Measurements from ENCODE around the gene UTS2R.

- TF ChIP-seq CTCF (IDR thresholded peaks at IDR 0.05) (no peak), POLR2A (IDR thresholded peaks at IDR 0.05) (no peak)
Observed at GRCh38 chr17:82375359-82376041, 3.9 kb downstream of the UTS2R start.
